Measurements from ENCODE around the gene ITGB3BP.

DNA sequence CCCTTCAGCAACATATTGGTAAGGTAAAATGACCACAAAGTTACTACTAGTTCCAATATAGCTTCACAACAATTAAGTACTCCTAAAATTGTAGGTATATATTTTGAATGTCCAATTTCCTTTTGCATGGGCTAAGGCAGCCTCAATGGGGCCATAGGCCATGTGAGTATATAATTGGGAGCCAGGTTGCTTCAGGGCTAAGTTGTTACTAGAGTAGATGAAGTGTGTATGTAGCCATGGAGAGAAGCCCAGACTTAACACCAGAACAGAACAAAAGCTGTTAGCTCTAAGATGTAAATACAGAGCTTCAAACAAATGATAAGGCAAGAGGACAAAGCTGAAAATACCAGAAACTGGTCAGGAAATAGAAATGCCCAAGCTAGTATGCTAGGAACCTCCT, 16.2 kb downstream of the ITGB3BP start:
- TF ChIP-seq GATA2 (IDR thresholded peaks at IDR 0.05; ENCODE audit: low read depth, low read length) (no peak), GATA3 (IDR thresholded peaks at IDR 0.05; ENCODE audit: low read depth, low read length) (no peak)

Measured in SH-SY5Y (cell line).